Esophagus (tissue), 2 donors: ENCODE results near the gene MAP3K20. TPM values are rescaled to one million over a fixed set of nuclear protein-coding genes. Genes with fewer than 3 reads are reported as not detected.
A peak's percentile ranks its signal among the peaks of the same experiment; 100 is the strongest.

ENCODE experiments used
- H3K27ac ChIP-seq, 2 donors: one replicate each; pipeline ENCODE4 v1.5.1; 2013; ENCODE audit warnings: low read depth in 2 of 2, mild to moderate bottlenecking in 2 of 2, inconsistent platforms in 1 of 2, low read length in 1 of 2, moderate library complexity in 1 of 2
- H3K27me3 ChIP-seq, 2 donors: one replicate each; pipeline ENCODE4 v1.6.1; 2013; ENCODE audit warnings: low read length in 2 of 2, control low read depth in 1 of 2, mild to moderate bottlenecking in 1 of 2; ENCODE audit not compliant: insufficient read depth in 2 of 2, control insufficient read depth in 1 of 2
- H3K36me3 ChIP-seq, 2 donors: one replicate each; pipeline ENCODE4 v1.6.1; 2013; ENCODE audit warnings: low read length in 1 of 2; ENCODE audit not compliant: control insufficient read depth in 2 of 2, insufficient read depth in 2 of 2
- H3K4me1 ChIP-seq, 2 donors: one replicate each; pipeline ENCODE4 v1.6.1; 2013; ENCODE audit warnings: low read length in 1 of 2; ENCODE audit not compliant: control insufficient read depth in 2 of 2, insufficient read depth in 2 of 2
- H3K4me3 ChIP-seq, 2 donors: one replicate each; pipeline ENCODE4 v1.5.1; 2013; ENCODE audit warnings: low read length in 2 of 2, mild to moderate bottlenecking in 2 of 2, low read depth in 1 of 2, moderate library complexity in 1 of 2
- H3K9me3 ChIP-seq, 2 donors: one replicate each; pipeline ENCODE4 v1.6.1; 2013; ENCODE audit warnings: mild to moderate bottlenecking in 2 of 2, low read depth in 1 of 2, low read length in 1 of 2, moderate library complexity in 1 of 2; ENCODE audit not compliant: control insufficient read depth in 2 of 2, insufficient read depth in 1 of 2
- WGBS, 2 donors: extraction: QIAGEN DNeasy Blood & Tissue Kit; methylation state at CpG; one replicate each; pipeline ENCODE4 v1.1.7; 2013; 5-methylcytosine and 5-hydroxymethylcytosine counted together
- polyA plus RNA-seq, 2 donors: library from polyadenylated mRNA; stranded (reverse); fragments of 200-250 nt; gene quantifications; one replicate each; pipeline ENCODE4 v1.2.3, GENCODE V29; 2013
- donor health status: healthy with polysubstance abuse.
- donor health status: Bipolar disorder and iron deficiency.

MAP3K20 gene
- polyA plus RNA-seq, 2 donors = 5.0 to 13.3 TPM

DNA sequence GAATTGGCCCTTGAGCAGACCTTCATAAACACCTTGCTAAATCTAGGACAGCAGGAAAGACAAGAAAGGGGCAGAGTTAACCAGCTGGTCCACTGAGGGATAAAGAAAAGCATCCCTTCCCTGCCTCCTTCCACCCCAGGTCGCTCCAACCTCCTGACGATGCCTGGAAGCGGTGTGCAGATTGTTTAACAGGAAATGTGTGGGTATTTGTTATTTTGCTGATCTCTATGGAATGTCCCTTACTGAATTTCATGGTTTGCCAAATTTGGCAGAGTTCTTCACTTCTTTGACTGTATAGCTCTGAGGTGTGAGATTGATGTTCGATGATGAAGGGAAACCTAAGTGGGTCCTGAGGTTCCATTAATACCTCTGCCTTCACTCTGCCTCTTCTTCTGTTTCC, 72.9 kb downstream of the MAP3K20 start:
- Histone ChIP-seq H3K4me3 (no peak overlapping the region), H3K36me3 (no peaks in the 10 kb centered on the region), H3K27me3 (no peaks in the 10 kb centered on the region), H3K27ac (no peak overlapping the region), H3K4me1 (no peaks in the 10 kb centered on the region), H3K9me3 (no peaks in the 10 kb centered on the region)
- 76 to 85% methylated on average over 4 of the region's 4 CpGs for WGBS, 2 donors

GRCh38 chr2:173149491-173149890, 73.8 kb downstream of the MAP3K20 start:
- Histone ChIP-seq H3K9me3 (no peaks in the 10 kb centered on the region), H3K27ac (no peak overlapping the region), H3K36me3 (no peaks in the 10 kb centered on the region), H3K27me3 (no peaks in the 10 kb centered on the region), H3K4me3 (no peak overlapping the region), H3K4me1 (no peaks in the 10 kb centered on the region)
- 79 to 87% methylated on average over 4 of the region's 4 CpGs for WGBS, 2 donors

DNA sequence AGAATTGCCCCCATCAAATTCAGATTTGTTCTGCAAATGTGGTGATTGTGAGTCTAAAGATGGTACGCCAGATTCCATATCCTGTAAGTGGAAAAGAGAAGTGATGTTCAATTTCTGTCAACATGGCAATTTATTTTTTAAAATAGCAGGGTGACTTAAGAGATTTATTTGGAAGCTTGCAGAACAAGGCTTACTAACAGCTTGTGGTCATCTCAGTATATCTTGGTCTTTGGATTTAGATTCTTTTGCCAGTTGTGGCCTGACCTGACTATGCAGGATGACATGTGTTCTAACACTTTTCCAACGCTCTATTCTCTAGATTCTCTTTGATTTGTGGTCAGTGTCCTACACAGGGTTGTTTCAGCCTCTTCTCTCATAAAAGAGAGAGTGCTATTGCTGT, 74.4 kb downstream of the MAP3K20 start:
- no peaks in the 10 kb centered on the region for H3K4me1 ChIP-seq
- no peak overlapping the region for H3K4me3 ChIP-seq
- no peaks in the 10 kb centered on the region for H3K9me3 ChIP-seq
- H3K27ac ChIP-seq = no peak overlapping the region
- no peaks in the 10 kb centered on the region for H3K27me3 ChIP-seq
- 77 to 85% methylated on average over 2 of the region's 2 CpGs for WGBS, 2 donors
- H3K36me3 ChIP-seq = no peaks in the 10 kb centered on the region

GRCh38 chr2:173150963-173151362, 75.3 kb downstream of the MAP3K20 start:
- H3K36me3 ChIP-seq = no peaks in the 10 kb centered on the region
- no peaks in the 10 kb centered on the region for H3K4me1 ChIP-seq
- no peak overlapping the region for H3K4me3 ChIP-seq
- H3K27ac ChIP-seq = no peak overlapping the region
- no peaks in the 10 kb centered on the region for H3K27me3 ChIP-seq
- H3K9me3 ChIP-seq = no peaks in the 10 kb centered on the region

GRCh38 chr2:173151671-173152401, 76.2 kb downstream of the MAP3K20 start:
- 52 to 57% methylated on average over 3 of the region's 3 CpGs for WGBS, 2 donors
- Histone ChIP-seq H3K4me3 (no peak overlapping the region), H3K9me3 (no peaks in the 10 kb centered on the region), H3K36me3 (no peaks in the 10 kb centered on the region), H3K27me3 (no peaks in the 10 kb centered on the region), H3K4me1 (no peaks in the 10 kb centered on the region), H3K27ac (no peak overlapping the region)

DNA sequence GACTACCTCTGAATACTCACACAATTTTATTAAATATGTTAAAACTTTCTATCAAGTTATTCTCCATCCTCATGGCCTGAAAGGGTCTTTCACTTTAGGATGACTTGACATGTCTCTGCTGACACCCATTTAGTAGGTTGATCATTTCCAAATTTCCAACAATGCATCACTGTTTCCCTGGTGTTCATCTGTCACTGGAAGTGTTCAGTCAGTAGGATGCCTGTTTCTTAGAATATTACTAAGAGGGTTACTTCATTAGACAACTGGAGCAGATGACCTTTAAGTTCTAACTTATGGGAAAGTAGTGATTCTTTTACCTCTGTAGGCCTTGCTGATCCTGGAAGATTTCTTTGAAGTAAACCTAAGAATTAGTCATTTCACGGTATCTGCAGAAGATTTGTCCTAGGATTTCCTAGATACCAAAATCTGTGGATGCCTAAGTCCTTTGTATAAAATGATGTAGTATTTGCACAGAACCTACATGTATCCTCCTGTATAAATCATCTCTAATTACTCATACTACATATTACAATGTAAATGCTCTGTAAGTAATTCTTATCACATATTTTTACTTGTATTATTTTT, 77.7 kb downstream of the MAP3K20 start:
- Histone ChIP-seq H3K36me3 (no peaks in the 10 kb centered on the region), H3K27me3 (no peaks in the 10 kb centered on the region), H3K9me3 (no peaks in the 10 kb centered on the region), H3K4me3 (no peak overlapping the region), H3K4me1 (no peaks in the 10 kb centered on the region), H3K27ac (no peak overlapping the region)
- 67 to 82% methylated on average over 1 of the region's 1 CpG for WGBS, 2 donors

- no peaks in the 10 kb centered on the region for H3K27me3 ChIP-seq
Measured at GRCh38 chr2:173157676-173158293, 82.1 kb downstream of the MAP3K20 start.

DNA sequence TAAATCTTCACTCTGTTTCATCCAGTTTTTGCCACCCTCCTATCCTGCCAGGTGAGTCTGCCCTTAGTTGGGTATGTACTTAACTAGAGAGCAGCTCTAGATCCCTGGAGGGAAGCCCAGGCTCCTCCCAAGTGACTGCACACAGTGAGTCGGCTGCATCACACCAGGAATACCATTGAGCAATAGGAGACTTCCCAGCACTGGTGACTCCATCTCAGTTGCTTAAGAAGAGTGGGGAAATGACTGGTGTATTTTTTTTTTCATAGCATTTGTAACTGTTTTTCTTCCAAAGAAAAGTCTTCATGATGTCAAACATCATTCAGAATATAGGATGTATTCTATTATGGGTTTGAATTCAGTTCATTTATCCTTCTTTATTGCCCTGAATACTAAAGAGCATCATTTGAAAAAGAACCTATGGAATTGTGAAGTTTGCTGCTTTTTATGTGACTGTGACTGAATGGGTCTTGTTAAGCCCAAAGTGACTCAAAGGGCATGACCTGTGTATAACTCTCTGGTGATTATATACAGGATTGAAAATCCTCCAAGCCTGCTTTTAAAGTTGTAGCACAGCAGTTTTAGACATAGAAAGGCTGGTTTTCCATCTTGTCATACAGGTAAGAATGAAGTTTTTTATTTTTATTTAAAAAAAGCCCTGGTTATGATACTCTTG, 84.3 kb downstream of the MAP3K20 start:
- H3K27me3 ChIP-seq = no peaks in the 10 kb centered on the region
- peaks cover 0 to 3% of the 10 kb centered on the region in 2 donors for H3K4me1 ChIP-seq
- WGBS, 2 donors = 11 to 12% methylated on average over 1 of the region's 1 CpG
- no peak overlapping the region for H3K4me3 ChIP-seq
- no peaks in the 10 kb centered on the region for H3K9me3 ChIP-seq
- H3K36me3 ChIP-seq = no peaks in the 10 kb centered on the region
- H3K27ac ChIP-seq = no peak overlapping the region

More at GRCh38 chr2:173157676-173158293, 82.1 kb downstream of the MAP3K20 start:
- whole genome bisulfite sequencing, 2 donors = 79 to 85% methylated on average over 3 of the region's 3 CpGs
- Histone ChIP-seq H3K9me3 (no peaks in the 10 kb centered on the region), H3K27ac (no peak overlapping the region), H3K4me1 (peaks cover 0 to 3% of the 10 kb centered on the region in 2 donors), H3K4me3 (no peak overlapping the region), H3K36me3 (no peaks in the 10 kb centered on the region)

GRCh38 chr2:173160618-173161017, 85.0 kb downstream of the MAP3K20 start:
- Histone ChIP-seq H3K27me3 (no peaks in the 10 kb centered on the region), H3K27ac (peak overlapping the region in 1 of 2 donors; percentile 8), H3K4me1 (peaks cover 0 to 3% of the 10 kb centered on the region in 2 donors), H3K36me3 (no peaks in the 10 kb centered on the region), H3K4me3 (no peak overlapping the region), H3K9me3 (no peaks in the 10 kb centered on the region)
- 61 to 68% methylated on average over 4 of the region's 4 CpGs for WGBS, 2 donors
